ENCODE measurements around the gene NOTUM.

GRCh38 chr17:82004517-82005455 lies 43.8 kb upstream of the NOTUM start:
- no peak for TF ChIP-seq CTCF (IDR thresholded peaks at IDR 0.05; ENCODE audit: extremely low read depth in 1 of 2, insufficient read depth in 1 of 2, low read depth in 1 of 2, low read length in 2 of 2)
- no peak for TF ChIP-seq POLR2AphosphoS5 (IDR thresholded peaks at IDR 0.05; ENCODE audit: insufficient read depth, low read depth, low read length)
- TF ChIP-seq POLR2A (IDR thresholded peaks at IDR 0.05; ENCODE audit: low read depth, low read length) = no peak
- TF ChIP-seq EZH2 (IDR thresholded peaks at IDR 0.05; ENCODE audit: borderline replicate concordance, low read depth, low read length, severe bottlenecking) = no peak

Data from endothelial cell of umbilical vein (primary cell).